HG03342 (cell line): ENCODE results near the gene BEAN1.
"Not testable (repeated sequence)": the region's sequence is repeated elsewhere in the genome, so short reads cannot be mapped to it uniquely, and the experiment has no call there.

Experiments used
- ATAC-seq: cut with Tn5 transposase; IDR thresholded peaks from one replicate; pipeline ENCODE4 v1.9.1; 2021; ENCODE audit warnings: mild to moderate bottlenecking, moderate library complexity; ENCODE audit not compliant: unreplicated experiment

BEAN1 gene

DNA sequence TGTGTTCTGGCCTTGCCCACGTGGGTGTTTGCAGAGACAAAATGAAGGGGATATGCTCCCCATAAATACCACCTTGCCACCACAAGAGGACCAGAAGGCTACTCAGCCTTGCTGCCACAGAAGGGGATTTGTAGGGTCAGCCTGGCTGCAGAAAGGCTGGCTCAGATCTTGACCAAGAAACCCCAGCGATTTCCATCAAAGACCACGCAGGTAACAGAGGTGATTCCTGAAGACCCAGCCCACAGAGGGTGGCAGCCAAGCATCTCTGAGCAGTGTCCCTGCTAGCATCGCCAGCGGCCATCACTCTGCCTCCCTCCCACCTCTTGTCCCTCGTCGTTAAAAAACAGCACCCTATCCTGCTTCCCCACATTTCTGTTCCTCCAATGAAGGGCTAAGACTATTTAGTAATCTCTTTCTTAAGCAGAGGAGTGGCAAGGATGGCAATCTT, 54.9 kb downstream of the BEAN1 start:
- no peak for ATAC-seq

DNA sequence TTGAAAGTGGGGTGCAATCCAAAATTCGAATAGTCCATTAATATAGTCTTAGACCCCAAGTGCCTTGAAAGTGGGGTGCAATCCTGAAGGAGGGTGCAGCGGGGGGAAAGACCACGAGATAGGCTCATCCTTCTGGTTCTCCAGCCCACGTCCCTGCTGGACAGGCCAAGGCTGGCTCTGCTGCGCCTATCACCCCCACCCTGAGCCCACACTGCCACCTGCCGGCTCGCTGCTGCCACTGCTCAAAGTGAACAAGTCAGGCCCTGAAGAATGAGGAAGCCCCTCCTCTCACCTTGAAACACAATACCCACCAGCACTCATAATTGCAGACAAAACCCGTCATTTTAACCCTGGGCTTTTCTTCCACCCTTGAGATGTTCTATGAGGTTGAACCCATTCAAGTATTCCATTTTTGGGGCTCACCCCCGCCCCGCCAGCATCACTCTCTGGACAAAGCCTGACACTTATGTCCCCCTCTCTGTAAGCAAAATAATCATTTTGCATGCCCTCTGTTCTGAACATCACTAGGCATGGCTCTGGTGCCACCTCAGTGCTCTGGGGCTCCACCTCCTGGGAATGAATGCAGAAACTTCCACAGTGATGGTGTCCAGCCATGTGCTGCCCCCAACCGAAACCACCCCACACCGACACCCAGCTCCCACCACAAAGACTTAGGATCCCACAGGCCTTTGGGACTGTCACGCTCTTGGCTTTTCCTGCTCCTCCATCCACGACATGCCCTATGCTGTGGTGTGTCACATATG, 56.8 kb downstream of the BEAN1 start:
- ATAC-seq: peak; percentile 75

DNA sequence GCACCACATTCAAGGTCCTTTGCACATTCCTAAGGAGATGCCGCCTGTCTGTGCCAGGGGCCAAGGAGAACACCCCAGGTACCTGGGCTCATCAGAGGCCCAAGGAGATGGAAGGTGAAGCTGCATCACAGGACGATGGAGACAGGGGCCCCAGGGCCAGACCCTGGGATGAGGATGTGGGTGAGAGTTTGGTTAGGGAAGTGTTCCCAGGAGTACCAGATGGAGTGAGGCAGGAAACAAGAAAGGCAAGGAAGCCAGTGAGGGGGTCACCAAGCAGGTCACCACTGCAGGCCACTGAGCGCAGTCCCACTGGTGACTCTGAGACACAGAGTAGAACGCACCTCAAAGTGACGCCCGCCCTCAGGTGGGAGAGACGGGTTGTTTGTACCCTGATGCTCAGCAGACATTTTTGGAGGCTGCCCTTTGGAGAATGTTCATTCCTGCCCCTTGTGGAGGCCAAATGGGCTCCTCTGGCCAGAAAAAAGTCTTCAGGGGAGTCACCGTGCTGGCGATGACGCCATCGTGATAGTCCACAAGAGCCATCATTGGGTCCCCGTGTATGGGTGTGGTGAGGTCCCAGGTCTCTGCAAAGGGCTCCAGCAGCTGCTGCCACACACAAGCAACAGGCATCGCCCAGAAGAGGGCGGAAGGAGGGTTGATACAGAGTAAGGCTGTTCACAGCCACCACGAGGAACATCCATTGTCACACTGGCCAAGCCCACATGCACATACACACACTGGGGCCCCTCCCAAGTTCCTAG, 57.5 kb downstream of the BEAN1 start:
- ATAC-seq: no peak

DNA sequence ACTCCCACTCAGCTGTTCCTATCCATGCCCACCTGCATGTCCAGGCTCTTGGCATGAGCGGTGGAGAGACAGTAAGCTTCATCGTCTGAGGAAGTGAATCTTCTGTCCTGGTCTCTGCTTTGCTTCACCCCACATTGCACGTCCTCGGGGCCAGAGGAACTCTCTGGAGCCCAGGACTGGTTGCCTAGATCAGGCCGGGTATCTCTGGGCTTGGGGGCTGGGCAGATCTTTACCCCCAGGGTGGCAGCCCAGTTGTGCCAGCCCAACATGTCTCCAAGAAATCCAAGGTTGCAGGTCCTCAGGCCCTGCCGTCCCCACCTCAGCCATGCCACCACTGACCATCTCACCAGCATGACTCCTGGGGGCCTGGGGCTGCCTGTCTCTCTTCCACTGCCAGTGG, 58.3 kb downstream of the BEAN1 start:
- ATAC-seq: no peak

DNA sequence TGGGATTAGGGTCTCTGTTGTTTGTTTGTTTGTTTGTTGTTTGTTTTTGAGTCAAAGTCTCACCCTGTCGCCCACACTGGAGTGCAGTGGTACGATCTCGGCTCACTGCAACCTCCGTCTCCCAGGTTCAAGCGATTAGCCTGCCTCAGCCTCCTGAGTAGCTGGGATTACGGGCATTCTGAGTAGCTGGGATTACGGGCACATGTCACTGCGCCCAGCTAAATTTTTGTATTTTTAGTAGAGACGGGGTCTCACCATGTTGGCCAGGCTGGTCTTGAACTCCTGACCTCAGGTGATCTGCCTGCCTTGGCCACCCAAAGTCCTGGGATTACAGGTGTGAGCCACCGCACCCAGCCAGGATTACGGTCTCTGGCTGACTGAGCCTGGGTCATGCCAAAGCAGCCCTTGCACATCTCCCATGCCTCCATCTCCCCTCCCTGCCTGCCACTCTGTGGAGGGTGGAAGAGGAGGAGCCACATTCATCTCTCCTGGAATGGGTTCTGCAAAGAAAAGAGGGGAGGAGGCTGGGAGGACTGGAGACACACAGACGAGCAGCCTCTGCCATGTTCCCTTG, 59.2 kb downstream of the BEAN1 start:
- no peak for ATAC-seq

DNA sequence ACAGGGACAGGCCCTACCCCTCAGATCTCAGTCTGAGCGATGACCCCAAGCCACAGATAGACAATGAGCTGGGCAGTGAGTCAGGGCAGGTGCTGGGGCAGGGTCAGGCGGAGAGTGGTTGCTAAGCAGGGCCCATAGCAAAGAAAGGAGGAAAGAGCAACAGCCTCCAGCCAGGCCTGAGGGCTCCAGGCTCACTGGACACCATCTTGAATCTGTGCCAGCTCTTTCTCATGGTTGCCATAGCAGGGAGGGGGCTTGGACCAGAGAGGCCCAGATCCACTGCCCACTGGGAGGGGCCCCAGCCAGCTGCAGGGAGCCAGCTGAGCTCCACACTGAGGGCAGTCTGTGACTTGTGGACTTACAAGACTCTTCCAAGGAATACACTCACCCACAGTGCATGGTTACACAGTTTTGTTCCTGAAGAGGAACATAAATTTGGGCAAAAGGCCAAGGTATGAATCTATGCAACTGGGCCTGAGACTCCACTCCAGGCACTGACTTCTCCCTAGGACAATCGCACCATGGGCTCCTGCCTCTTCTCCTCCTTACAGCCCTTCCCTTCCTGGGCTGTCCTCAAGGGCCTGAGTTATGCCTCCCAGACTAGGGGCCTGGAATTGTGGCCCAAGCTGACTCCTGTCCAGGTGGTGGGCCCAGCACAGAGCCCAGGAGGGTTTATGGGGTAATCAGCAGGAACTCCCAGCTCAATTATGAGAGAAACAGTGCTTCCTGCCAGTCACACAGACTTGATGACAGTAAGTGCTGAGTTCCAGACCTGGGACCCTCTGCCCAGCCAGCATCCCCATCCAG, 59.9 kb downstream of the BEAN1 start:
- no peak for ATAC-seq

DNA sequence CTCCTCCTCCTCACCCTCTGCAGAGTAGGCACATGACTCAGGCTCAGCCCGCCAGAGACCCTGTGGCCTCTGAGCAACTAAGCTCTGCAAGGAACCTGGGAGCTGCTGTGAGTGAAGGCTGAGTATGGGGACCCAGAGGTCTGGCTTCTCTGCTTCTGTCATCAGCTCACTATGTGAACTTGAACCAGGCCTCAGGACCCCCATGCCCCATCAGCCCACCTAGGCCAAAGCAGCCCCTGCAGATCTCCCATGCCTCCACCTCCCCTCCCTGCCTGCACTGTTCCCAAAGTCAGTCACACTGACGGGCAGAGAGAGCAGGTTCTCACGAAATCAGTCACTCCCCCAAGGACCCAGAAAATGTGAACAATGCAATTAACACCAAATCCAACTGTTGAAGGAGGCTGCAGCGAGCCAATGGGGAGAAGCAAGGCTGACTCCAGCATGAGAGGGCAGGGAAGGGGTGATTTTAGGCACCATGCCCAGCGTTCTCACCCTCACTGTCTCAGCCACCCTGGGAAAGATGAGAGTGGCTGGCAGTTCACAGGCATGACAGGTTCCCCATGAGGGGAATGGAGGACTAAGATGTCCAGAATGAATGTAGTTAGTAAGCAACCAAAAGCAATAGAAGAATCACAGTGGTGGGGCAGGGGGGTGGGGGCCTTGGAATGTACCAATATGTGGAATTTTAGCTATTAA, 60.6 kb downstream of the BEAN1 start:
- ATAC-seq: no peak

DNA sequence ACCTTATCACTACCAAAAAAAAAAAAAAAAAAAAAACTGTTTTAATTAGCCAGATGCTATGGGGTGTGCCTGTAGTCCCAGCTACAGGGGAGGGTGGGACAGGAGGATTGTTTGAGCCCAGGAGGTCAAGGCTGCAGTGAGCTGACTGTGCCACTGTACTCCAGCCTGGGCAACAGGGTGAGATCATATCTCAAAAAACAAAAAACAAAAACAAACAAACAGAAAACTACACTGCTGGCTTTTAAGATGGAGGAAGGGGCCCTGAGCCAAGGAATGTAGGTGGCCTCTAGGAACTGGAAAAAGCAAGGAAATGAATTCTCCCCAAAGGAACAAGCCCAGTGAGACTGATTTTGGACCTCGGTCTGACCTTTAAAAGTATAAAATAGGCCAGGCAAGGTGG, 61.4 kb downstream of the BEAN1 start:
- ATAC-seq: no peak

DNA sequence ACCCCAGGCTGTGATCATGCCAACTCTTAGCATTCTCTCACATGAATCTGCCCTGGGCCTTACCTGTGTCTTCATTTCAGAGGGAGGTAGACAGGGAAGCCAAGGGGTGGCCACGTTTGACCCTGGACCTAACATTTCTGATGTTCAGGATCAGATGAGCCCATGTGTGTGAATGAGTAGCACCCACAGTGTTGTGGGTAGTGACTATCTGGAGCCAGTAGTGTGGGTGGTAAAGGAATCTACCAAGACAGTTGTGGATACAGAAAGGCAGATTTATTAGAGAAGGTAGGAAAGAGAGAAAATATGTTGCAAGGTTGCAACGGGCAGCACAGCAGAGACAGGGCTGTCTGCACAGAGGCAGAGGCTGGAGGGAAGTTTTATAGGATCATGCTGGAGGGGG, 62.3 kb downstream of the BEAN1 start:
- no peak for ATAC-seq

DNA sequence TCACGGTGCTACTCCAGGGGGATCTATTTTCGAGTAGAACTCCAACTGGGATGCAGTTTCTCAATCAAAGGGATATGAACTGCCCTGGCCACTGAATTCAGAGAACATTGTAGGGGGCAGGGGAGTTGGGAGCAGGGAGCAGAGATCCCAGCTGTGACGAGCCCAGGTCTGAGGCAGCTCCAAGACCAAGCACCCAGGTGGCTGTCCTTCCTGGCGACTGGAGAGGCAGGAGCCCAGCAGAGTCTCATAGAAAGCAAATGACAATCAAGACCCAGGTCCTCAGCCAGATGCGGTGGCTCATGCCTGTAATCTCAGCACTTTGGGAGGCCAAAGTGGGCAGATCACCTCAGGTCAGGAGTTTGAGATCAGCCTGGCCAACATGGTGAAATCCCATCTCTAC, 62.7 kb downstream of the BEAN1 start:
- ATAC-seq: no peak

DNA sequence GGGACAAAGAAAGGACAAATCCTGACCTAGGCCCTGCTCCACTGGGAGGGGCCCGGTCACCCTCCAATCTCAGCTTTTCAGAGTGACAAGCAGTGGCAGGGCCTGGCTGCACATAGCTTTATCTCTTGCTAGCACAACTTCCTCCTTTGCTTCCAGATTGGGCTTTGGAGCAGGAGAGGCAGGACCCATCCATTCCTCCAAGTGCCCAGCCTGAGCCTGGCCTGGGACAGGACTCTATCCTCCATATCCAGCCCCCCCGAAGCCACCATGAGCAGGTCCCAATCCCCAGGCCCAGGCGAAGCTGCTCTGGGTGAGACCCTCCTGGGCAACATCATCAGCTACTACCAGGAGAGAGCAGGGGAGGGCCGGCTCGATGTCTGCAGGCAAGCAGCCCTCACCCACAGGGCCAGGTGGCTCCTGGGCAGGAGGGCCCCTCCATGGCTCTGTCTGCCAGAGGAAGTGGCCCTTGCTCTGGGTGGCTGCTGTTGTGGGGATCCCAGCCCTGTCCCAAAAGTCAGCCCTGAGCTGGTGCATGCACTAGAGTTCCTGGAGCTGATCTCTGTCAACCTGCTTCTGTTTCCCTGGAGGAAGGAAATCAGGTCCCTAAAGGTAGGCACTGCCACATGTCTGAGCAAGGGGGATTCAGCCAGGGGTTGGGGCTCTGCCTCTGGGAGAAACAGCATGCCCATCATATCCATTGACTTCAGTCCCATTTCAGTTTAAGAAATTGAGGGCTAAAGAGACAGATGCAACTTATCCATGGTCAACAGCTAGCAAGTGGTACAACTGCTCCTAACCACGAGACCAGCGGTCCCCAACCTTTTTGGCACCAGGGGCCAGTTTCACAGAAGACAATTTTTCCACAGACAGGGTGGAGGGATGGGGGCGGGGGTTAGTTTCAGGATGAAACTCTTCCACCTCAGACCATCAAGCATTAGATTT, 64.0 kb downstream of the BEAN1 start:
- ATAC-seq: no peak

DNA sequence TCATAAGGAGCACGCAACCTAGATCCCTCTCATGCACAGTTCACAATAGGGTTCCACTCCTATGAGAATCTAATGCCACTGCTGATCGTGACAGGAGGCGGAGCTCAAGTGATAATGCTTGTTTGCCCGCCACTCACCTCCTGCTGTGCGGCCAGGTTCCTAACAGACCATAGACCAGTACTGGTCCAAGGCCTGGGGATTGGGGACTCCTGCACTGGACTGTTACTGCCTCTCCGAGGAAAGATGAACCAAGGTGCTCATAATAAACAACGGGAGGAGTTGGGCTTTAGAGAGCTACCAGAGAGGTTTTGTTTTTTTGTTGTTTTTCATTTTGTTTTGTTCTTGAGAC, 64.6 kb downstream of the BEAN1 start:
- ATAC-seq: no peak

DNA sequence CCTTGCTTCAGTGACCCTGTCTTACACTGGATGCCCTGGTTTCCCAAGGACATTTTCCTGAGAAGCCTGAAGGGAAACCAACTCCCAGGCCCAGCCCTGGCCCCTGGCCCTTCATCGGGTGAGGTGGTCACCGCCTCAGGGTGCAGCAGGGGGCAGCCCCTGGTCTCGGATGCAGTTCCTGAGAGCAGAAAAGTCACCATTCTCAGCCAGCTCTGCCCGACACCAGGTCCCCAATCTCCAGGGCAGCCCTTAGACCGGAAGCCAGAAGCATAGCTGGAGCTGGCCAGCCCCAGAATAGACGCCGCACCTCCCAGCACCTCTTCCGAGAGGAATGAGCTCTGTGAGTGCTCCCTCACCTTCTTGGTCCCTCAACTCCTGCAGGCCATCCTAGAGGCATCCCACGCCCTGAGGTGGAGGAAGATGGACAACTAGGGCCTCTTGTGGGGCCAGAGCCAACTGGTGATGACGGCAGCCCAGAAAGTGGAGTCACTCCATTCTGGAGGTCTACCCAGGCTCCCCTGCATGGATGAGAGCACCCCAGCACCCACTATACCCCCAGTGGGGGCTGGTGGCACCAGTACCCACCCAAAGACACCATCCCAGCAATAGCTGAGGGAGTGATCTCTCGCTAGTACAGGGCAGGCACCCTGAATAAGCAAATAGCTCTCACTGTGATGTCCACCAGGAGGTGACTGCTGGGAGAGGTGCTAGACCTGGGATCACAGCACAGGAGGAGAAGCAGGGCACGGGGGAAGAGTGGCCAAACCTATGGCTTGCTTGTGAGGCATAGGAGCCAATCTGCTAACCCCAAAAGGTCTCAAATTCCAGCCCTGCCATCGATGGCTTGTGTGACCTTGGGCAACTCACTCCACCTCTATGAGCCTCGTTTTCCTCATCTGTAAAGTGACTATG, 66.7 kb downstream of the BEAN1 start:
- no peak for ATAC-seq

DNA sequence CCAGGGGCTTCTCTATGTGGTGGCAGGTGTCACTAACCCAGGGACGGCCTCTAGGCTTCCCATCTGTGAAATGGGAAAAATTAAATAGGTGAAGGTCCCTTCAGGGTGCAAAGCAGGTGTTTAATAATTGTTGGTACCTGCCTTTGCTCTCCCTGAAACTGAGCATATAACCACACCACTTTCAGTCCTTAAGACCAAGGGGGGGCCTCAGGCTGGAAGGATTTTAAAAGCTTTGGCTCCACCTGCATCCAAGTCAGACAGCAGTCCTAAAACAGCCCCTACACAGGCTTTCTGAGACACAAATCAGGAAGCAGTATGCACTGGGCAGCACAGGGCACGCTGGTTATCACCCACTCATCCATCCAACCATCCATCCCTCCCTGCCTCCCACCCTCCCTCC, 67.8 kb downstream of the BEAN1 start:
- no peak for ATAC-seq

DNA sequence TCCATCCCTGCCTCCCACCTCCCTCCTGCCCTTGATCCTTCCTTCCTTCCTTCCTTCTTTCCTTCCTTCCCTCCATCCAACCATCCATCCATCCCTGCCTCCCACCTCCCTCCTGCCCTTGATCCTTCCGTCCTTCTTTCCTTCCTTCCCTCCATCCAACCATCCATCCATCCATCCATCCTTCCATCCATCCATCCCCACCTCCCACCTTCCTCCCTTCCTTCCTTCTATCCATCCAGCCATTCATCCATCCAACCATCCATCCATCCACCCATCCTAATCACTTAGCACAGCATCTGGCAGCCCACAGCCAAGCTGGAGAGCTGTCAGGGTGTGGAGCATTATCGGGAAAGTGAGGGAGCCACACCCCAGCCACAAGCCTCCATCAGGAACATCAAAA, 68.3 kb downstream of the BEAN1 start:
- no peak for ATAC-seq

DNA sequence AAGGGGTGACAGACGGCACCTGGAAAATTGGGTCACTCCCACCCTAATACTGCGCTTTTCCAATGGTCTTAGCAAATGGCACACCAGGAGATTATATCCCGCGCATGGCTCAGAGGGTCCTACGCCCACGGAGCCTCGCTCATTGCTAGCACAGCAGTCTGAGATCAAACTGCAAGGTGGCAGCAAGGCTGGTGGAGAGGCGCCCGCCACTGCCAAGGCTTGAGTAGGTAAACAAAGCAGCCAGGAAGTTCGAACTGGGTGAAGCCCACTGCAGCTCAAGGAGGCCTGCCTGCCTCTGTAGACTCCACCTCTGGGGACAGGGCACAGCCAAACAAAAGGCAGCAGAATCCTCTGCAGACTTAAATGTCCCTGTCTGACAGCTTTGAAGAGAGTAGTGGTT, 69.1 kb downstream of the BEAN1 start:
- not testable (repeated sequence) for ATAC-seq

DNA sequence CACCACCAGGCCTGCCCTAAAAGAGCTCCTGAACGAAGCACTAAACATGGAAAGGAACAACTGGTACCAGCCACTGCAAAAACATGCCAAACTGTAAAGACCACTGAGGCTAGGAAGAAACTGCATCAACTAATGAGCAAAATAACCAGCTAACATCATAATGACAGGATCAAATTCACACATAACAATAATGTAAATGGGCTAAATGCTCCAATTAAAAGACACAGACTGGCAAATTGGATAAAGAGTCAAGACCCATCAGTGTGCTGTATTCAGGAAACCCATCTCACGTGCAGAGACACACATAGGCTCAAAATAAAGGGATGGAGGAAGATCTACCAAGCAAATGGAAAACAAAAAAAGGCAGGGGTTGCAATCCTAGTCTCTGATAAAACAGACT, 70.8 kb downstream of the BEAN1 start:
- ATAC-seq: not testable (repeated sequence)

DNA sequence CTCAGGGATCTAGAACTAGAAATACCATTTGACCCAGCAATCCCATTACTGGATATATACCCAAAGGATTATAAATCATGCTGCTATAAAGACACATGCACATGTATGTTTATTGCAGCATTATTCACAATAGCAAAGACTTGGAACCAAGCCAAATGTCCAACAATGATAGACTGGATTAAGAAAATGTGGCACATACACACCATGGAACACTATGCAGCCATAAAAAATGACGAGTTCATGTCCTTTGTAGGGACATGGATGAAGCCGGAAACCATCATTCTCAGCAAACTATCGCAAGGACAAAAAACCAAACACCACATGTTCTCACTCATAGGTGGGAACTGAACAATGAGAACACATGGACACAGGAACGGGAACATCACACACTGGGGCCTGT, 74.5 kb downstream of the BEAN1 start:
- ATAC-seq: not testable (repeated sequence)
